Amniotic stem cell (primary cell): ENCODE measurements around the gene PIK3R5.
"Not testable (repeated sequence)": the region's sequence is repeated elsewhere in the genome, so short reads cannot be mapped to it uniquely, and the experiment has no call there.

ENCODE experiments used
- DNase-seq: peaks from one replicate; lab custom pipeline; 2025; lab: John Stamatoyannopoulos, UW

PIK3R5 gene

DNA sequence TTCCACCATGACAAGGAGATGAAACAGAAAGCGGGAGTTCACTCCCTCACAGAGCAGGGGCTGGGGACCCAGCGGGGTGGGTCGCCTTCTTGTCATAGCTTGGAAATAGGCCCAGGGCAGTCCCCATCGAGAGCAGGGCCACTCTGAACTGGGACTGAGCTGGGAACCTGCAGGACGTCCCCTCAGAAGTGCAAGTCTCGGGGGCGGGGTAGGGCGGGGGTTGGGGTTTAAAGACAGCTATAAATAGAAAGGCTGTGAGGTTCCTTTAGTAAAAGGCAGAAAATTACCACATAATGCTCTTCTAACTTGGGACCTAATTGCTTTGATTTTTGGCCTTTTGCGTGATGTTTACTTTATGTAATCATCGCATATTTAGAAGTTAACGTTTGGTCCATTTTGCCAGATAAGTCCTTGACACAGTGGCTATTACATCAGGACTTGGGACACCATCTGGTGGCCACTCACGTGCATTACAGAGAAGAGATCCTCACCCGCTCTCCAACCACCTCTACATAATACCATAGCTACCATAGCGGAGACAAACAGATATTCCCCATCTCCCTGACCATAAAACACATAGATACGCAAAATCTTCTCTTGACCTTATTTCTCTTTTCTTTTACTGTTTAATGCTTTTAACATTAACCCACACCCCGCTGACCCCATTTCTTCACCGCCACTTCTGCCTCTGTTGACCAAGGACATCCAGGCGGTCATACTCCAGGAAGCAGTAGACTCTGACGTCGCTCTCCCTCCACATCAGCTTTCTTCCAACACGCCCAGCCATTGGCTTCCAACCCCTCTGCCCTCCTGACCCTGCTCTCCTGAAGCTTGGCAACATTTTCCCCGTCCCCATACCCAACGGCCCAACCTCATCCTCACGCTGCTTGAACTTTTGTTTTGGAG, 70.6 kb downstream of the PIK3R5 start:
- peak; percentile 16 for DNase-seq

DNA sequence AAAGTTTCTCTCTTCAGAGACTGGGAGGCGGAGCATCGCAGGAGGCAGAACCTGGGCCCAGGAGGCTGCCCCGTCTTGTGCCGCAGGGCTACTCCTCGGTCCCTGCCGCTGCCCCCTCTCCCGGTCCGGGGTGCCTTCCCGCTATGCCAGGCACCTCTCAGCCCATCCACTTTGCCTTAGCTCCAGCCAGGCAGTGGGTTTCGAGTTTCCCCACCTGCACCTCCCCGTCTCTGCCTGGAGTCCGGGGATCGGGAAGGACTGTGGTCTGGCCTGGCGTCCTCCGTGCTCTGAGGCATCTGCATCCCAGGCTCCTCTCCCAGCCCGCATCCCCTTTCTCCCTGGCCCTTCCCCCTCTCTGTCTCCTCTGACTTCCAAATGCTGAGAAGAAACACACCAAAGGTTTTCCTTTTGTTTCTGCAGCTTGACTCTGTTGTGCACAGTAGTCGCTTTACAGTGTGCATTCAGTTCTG, 71.3 kb downstream of the PIK3R5 start:
- no peak for DNase-seq

DNA sequence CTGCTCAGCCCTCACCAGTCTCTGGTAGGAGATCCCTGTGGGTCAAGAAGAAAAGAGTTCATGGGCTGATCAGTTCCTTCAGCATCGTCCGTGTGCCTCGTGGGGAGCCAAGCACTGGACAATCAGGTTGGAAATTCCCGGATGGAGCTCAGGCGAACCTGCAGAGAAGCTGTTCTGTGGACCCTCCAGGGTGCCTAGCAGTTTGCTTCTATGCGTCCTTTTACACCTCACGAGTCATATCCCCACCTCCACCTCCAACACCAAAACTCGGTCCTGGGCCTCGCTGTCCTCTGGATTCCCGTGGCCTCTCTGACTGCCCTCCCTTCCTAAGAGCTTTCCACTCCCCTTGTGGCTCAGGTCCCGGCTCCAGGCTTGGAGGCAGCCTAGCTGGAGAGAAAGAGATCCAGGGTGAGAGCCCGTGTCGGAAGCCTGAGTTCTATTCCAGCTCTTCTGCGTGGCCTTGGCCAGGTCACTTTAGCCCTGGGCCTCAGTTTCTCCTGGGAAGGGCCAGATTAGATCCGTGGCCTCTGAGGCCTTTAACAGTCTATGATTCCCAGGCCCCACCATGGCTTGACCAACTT, 71.8 kb downstream of the PIK3R5 start:
- DNase-seq = no peak

DNA sequence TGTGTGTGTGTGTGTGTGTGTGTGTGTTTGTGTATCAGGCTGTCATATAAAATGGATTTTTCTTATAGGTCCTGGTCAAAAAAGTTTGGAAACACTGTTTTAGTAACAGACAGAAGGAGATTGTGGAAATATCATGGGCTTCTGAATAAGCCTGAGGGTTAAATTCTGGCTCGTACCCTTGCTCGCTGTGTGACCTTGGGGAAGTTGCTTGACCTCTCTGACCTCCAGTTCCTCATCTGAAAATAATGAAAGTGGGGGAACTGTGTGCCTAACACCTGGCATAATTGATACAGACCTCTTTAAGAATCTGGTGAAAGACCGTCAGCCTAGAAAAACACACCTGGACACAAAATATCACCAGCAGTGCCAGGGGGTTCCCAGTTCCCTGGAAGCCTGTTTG, 72.4 kb downstream of the PIK3R5 start:
- DNase-seq = no peak

DNA sequence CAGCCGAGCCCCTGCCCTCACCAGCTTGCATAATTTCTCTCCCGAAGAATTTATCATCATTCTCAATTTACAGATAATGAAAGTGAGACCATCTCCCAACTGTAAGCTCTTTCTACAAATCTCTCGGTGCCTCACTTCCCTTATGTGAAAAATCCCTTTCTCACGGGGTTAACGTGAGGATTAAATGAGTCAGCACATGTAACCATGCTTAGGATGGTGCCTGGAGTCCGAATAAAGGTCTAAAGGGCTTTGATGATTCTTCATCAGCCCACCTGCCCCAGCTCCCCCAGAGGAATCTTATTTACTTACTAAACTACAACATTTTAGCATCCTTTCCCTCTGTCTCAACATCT, 73.2 kb downstream of the PIK3R5 start:
- DNase-seq = no peak

DNA sequence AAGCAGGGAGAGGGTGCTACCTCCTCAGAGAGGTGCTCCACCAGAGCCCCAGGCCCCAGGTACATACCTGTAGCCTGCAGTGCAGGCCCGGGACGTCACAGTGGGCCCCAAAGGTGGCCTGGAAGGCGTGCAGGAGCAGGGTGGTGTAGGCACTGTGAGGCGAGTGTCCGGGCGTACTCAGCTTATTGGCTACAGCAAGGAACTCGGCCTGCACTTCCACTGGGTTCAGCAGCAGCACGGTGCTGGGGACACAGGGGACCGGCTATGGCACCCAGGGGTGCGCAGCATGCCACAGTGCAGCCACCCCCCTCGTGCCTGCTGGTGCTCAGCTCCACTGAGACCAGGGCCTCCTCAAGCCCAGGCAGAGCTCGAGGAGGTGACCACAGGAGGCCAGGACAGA, 74.8 kb downstream of the PIK3R5 start:
- no peak for DNase-seq

DNA sequence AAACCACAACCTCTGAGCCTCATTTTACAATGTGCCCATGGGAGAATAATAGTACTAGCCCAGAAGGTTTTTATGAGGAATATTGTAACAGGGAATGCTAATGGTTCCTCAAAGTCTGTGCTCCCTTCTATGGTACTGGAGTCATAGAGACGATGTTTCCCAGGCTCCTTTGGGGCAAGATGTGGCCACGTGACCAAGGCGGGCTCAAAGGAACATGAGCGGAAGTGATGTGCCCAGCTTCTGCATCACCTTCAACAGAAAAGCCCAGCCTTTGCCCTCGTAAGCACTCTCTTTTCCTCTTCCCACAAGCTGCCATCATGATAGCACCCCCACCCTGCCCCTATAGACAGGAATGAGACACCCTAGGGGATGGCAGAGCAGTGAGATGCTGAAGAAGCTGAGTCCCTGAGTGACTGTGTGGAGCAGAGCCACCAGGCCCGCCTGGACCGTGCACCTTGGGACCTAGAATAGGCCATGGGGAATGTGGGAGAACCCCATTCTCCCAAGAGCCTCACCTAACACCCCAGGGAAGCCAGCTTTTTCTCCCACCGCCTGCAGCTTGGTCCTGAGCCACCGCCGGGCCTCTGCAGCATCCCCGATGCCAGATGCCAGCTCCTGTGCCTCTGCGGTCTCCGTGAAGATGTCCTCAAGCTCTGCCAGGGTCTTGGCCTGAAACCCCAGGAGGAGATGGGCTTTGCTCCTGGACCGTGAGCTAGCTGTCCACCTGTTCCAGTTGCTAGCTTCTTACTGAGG, 75.9 kb downstream of the PIK3R5 start:
- DNase-seq = no peak

DNA sequence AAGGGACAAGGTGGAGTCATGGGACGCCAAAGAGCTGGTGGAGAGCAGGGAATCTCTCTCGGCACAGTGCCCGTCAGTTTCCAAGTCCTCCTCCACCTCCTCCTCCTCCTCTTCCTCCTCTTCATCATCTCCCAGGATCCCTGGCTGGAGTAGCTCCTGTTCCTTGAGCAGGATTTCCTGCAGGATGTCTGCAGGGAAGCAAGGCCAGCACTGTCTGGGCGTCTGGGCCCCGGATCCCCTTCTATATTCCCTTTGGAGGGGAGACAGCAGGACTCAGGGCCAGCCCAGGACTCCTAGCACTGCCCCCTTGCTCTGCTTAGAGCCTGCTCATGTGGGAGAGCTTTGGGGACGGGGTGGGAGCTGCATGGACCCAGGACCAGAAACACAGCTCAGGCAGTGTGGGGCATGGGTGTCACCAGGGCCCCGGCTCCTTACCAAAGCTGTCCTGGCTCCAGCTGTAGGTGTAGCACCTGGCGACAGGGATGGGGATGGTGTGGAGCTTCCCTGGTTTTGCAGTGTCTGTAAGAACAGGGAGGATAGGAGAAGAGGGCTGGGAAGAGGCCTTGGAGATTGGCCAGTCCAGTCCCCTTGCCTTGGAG, 76.7 kb downstream of the PIK3R5 start:
- no peak for DNase-seq

DNA sequence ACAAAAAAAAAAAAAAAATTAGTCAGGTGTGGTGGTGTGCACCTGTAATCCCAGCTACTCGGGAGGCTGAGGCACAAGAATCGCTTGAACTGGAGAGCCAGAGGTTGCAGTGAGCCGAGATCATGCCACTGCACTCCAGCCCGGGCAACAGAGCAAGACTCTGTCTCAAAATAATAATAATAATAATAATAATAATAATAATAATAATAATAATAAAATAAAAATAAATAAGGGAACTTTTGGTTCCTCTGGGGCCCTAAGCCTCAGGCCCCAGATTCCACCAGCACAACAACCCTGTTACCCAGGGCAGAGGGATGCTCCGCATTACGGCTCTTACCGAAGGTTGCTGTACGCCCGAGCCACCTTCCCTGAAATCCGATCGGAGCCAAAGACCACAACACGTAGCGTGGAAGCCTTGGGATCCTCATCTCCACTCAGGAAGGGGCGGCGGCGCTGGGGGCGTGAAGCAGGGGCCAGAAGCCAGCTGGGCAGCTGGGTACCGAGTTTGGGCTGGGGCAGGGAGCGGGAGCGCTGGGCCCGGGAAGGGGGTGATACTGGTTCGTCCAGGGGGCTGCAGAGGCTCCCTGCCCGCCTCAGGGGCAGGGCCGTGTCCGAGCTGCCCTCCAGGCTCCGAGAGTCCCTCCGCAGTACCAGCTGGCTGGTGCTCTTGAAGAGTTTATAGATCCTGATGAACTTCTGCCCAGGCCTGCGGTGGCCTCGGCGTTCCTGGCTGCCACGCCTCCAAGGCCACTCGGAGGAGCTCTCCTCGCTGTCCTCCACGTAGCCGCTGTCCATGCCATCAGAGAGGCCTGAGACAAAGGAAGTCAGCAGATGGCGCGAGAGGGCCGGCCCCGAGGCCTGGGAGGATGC, 77.4 kb downstream of the PIK3R5 start:
- no peak for DNase-seq

DNA sequence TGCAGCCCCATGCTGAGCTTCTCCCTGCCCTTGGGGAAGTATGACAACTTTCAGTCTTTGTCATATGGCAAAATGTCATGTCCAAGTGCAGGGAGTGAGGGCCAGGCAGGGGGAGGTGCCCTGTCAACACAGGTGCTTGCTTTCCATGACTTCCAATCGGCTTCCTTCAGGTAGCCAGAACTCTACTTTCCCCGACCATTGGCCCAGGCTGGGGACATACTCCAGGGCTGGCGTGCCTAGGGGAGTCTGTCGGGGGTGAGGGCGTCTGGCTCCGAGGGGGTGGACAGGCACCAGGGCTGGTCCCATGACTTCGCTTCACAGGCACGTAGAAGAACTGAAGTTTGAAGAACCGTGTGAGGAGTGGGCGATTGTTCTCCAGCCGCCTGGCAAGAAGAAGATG, 78.2 kb downstream of the PIK3R5 start:
- no peak for DNase-seq

DNA sequence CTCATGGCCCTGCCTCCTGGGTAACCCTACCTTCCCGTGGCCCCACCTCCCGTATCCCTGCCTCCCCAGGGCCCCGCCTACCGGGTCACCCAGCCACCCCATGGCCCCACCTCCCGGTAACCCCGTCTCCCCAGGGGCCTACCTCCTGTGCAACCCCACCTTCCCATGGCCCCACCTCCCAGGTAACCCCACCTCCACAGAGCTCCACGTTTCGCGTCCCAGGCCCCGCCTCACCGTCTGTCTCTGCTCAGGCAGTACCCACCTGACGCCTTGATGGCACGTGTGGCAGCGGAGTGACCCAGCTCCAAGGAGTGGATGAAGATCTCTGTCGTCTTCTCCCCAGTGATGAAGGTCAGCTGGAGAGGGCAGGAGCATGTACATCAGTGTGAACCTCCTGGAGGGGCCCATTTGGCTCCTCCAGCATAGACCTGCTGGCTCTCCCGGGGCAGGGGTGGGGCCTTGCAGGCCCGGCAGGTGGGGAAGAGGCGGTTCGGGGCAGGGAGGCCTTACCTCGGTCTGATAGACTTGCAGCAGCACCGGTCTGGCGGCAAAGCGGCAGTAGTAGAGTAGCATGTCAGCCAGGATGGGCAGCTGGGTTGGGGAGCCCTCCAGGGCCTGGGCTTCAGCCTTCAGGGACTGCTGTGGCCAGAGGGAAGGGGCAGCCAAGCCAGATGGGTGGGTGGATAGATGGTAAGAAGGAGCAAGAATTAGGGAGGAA, 79.4 kb downstream of the PIK3R5 start:
- no peak for DNase-seq

DNA sequence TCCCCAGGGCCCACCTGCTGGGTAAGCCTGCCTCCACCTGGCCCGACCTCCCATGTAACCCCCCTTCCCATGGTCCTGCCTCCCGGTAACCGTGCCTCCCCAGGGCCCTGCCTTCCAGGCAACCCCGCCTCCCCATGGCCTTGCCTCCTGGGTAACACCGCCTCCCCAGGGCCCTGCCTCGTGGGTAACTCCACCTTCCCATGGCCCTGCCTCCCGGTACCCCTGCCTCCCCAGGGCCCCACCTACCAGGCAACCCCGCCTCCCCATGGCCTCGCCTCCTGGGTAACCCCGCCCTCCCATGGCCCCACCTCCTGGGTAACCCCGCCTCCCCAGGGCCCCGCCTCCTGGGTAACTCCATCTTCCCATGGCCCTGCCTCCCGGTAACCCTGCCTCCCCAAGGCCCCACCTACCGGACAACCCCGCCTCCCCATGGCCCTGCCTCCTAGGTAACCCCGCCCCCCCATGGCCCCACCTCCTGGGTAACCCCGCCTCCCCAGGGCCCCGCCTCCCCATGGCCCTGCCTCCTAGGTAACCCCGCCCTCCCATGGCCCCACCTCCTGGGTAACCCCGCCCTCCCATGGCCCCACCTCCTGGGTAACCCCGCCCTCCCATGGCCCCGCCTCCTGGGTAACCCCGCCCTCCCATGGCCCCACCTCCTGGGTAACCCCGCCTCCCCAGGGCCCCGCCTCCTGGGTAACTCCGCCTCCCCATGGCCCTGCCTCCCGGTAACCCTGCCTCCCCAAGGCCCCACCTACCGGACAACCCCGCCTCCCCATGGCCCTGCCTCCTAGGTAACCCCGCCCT, 80.1 kb downstream of the PIK3R5 start:
- not testable (repeated sequence) for DNase-seq

DNA sequence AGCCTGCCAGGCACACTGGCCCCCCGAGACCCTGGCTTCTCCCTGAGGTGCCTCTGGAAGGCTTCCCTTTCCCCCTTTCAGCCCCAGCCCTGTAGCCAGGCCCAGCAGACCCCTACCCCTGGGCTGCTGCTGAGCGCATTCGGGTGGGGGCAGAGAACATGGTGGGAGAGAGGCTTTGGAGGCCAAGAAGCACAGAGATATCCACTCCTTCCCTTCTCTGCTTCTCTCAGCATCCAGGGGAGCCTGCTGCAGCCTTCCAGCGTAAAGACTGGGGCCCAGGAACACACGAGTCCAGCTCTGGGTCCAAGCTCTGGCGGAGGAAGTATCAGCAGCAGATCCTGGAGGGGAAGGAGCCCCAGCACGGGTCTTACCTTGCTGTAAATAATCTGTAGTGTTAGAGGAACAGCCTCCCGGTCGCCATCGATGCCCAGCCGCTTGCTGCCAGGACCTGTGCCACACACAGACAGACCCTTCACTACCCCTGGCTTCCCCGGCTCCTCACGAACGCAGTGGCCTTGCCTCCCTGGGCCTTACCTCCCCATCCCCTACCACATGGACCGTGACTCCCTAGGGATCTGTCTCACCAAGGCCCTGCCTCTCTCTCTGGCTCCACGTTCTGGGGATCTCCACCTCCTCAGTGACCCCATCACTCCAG, 81.0 kb downstream of the PIK3R5 start:
- no peak for DNase-seq

DNA sequence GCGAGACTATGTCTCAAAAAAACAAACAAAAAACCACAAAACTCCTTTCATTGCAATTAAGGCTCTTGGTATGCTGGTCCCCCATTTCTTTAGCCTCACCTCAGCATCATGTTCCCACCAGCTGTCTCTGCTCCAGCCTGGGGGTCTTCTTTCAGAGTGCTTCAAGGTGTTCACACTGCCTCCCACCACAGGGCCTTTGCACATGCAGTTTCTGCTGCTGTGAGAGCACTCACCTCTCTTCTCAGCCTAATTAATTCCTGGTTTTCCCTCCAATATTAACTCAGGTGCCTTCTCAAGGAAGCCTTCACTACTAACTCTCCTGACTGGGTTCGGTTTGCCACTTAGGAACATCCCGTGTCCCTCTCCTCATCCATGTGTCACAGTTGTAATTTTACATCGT, 82.2 kb downstream of the PIK3R5 start:
- DNase-seq = no peak

DNA sequence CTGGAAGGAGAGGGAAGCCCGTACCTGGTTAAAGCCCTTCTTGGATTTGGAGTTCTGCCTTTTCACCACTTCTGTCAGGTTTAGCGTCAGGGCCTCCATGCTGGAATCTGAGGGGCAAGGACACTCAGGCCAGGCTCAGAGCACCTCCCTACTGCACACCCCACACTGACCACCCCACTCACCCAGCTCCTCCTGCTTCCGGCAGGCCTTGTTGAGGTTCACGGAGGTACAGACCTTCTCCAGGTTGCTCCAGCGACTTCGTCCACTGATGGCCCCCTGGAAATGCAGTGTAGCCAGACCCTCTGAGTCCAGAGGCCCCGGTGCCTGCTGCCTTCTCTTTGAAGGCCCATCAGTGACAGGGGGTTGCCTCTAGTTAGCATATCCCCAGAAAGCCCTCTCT, 83.9 kb downstream of the PIK3R5 start:
- no peak for DNase-seq

DNA sequence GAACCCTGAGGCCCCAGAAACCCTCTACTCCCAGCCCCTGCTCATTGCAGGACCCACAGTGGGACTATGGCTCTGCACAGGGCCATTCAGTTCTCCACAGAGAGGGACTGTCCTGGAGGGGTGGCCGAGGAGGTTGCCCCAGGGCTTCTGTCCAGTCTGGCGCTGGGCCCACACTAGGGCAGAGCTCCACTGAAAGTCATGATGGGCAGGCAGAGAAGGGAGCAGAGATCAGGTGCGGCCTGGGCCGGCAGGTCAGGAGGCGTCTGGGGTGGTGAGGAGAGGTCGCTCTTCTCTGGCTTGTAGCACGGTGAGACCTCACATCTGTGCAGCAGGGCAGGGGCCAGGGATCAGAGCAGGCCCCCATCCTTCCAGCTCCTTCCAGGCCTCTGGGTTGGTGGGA, 85.0 kb downstream of the PIK3R5 start:
- no peak for DNase-seq

DNA sequence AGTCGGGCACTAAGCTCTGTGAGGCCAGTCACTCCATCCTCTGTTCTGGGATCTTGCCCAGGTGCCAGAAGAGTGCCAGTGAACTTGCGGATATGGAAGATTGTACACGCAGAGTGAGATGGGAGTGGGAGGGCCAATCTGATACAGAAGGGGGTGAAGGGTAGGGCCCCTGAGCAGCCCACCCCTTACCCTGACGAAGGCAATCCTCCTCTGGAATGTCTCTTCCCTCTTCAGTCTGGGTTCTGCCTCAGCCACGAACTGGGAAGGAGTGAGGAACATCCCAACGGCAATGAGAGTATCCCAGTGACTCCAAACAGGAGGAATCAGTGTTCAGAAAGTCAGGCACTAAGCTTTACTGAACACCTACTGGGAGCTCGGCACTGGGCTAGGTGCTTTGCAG, 86.1 kb downstream of the PIK3R5 start:
- no peak for DNase-seq

DNA sequence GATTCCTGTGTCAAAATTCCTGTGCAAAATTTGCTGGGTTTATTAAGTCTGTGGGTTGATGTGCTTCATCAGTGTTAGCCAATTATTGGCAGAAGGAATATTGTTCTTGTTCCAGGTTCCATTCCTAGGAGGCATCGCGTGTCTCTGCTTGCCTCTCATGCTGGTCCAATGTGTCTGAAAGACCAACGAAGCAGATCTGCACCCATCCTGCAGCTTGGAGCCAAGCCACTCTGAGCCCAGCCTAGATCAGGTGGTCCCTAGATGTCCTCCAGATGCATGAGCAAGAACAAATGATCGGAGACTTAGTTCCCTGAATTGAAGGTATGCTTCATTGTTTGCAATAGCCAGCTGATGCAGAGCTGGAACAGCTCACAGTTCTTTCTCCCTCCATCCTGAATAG, 87.5 kb downstream of the PIK3R5 start:
- no peak for DNase-seq

DNA sequence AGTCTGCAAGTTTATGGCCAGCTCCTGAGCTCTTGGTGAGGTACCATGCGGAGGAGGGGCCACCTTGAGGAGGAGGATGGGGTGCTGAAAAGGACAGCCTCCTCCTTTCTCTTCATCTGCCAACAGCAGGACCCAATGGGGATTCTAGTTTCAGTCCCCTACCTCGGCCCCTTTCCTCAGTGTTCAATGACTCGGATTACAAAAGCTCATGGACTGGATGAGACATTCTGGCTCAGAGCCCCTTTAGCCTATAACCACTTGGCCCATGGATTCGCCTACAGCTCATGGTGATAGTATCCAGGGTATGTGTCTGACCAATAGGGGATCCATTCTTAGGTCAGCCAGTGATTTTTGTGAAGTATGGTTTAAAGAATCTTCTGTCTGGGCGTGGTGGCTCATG, 89.5 kb downstream of the PIK3R5 start:
- no peak for DNase-seq

DNA sequence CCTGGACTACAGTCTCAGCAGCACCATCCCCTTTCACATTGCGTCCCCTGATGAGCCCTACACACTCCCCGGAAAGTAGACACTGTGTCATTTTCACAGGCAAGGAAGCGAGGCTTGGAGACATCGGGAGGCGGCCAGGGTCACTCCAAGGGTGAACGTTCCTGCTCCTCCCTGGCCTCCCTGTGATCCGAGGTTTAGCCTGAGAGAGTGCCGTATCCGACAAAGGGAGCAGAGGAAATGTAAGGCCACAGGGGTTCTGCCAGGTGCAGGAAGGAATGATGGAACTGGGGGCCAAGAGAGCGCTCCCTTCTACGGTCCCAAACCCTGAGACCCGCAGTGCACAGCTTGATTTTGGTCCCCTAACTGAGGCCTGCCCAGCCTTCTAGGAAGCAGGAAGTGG, 90.1 kb downstream of the PIK3R5 start:
- no peak for DNase-seq
